NOMO-1 treated with dmso at 0.1 percent for 144 hours (cell line): Measurements from ENCODE around the gene ZNF76.

ENCODE experiments used
- DNase-seq: peaks from one replicate; lab custom pipeline; 2025; ENCODE audit not compliant: unreplicated experiment; lab: John Stamatoyannopoulos, UW

Gene ZNF76

GRCh38 chr6:35265523-35265922, 6.0 kb downstream of the ZNF76 start:
- DNase-seq: no peak

GRCh38 chr6:35267446-35267845, 7.9 kb downstream of the ZNF76 start:
- DNase-seq: no peak

- no peak for DNase-seq
These were observed 8.4 kb downstream of the ZNF76 start for GRCh38 chr6:35267897-35268296.

GRCh38 chr6:35272005-35272404, 12.5 kb downstream of the ZNF76 start:
- DNase-seq: no peak

- DNase-seq: no peak
These were observed 14.5 kb downstream of the ZNF76 start for GRCh38 chr6:35273822-35274559.

- DNase-seq: no peak
These were observed 16.3 kb downstream of the ZNF76 start for GRCh38 chr6:35275744-35276260.

- DNase-seq: no peak
These were observed 19.2 kb downstream of the ZNF76 start for GRCh38 chr6:35278708-35279107.

GRCh38 chr6:35280903-35281302, 21.4 kb downstream of the ZNF76 start:
- no peak for DNase-seq

GRCh38 chr6:35282472-35282871, 22.9 kb downstream of the ZNF76 start:
- no peak for DNase-seq

- DNase-seq: no peak
These were observed 23.8 kb downstream of the ZNF76 start for GRCh38 chr6:35283361-35283760.

GRCh38 chr6:35287671-35288396, 28.3 kb downstream of the ZNF76 start:
- DNase-seq: no peak

- no peak for DNase-seq
These were observed 29.3 kb downstream of the ZNF76 start for GRCh38 chr6:35288834-35289233.

- no peak for DNase-seq
These were observed 32.0 kb downstream of the ZNF76 start for GRCh38 chr6:35291491-35291890.

- DNase-seq: no peak
These were observed 33.0 kb downstream of the ZNF76 start for GRCh38 chr6:35292494-35292893.

- DNase-seq: no peak
These were observed 34.1 kb downstream of the ZNF76 start for GRCh38 chr6:35293681-35294080.

- DNase-seq: no peak
These were observed 34.9 kb downstream of the ZNF76 start for GRCh38 chr6:35294308-35294945.

GRCh38 chr6:35295036-35295435, 35.5 kb downstream of the ZNF76 start:
- DNase-seq: no peak

- DNase-seq: no peak
These were observed 36.2 kb downstream of the ZNF76 start for GRCh38 chr6:35295521-35296315.

GRCh38 chr6:35296931-35297600, 37.5 kb downstream of the ZNF76 start:
- no peak for DNase-seq
